Fibroblast of skin of right biceps (primary cell): Measurements from ENCODE around the gene PRELID2.
A peak's percentile ranks its signal among the peaks of the same experiment; 100 is the strongest.
"Not testable (repeated sequence)": the region's sequence is repeated elsewhere in the genome, so short reads cannot be mapped to it uniquely, and the experiment has no call there.

ENCODE experiments used
- DNase-seq: peaks from one replicate; pipeline ENCODE4 v3.0.0-alpha.2; 2013

The PRELID2 gene

GRCh38 chr5:145738227-145738626 lies 96.9 kb downstream of the PRELID2 start:
- DNase-seq = no peak

GRCh38 chr5:145737578-145737977 lies 97.6 kb downstream of the PRELID2 start:
- no peak for DNase-seq

GRCh38 chr5:145729956-145730355 lies 105.2 kb downstream of the PRELID2 start:
- not testable (repeated sequence) for DNase-seq

GRCh38 chr5:145723516-145723915 lies 111.6 kb downstream of the PRELID2 start:
- DNase-seq = no peak

- peak; percentile 43 for DNase-seq
Observed at GRCh38 chr5:145718956-145719355, 116.2 kb downstream of the PRELID2 start.

- DNase-seq = no peak
Observed at GRCh38 chr5:145715412-145715811, 119.7 kb downstream of the PRELID2 start.

GRCh38 chr5:145712245-145712644 lies 122.9 kb downstream of the PRELID2 start:
- DNase-seq = no peak

- no peak for DNase-seq
Observed at GRCh38 chr5:145711417-145711816, 123.7 kb downstream of the PRELID2 start.
